ENCODE results near the gene SYTL4. TPM values are rescaled to one million over a fixed set of nuclear protein-coding genes. Genes with fewer than 3 reads are reported as not detected.

SYTL4 gene
- total and polyA plus RNA-seq, 2 donors: 0.94 to 2.1 TPM

GRCh38 chrX:100647739-100648138 lies 84.2 kb downstream of the SYTL4 start:
- H3K4me1 ChIP-seq (ENCODE audit: control insufficient read depth in 2 of 2, insufficient read depth in 2 of 2, low read length in 2 of 2): no peaks in the 10 kb centered on the region
- no peaks in the 10 kb centered on the region for H3K9me3 ChIP-seq (ENCODE audit: control insufficient read depth in 2 of 2, insufficient read depth in 1 of 2, low read length in 1 of 2)
- 88% methylated on average over 2 of the region's 2 CpGs for WGBS
- DNase-seq (ENCODE audit: low read depth in 6 of 9, low spot score in 9 of 9): no peak
- no peak overlapping the region for H3K27ac ChIP-seq (ENCODE audit: low read depth in 1 of 2, low read length in 1 of 2)
- H3K36me3 ChIP-seq (ENCODE audit: control insufficient read depth in 2 of 2, insufficient read depth in 2 of 2, low read length in 1 of 2): no peaks in the 10 kb centered on the region
- H3K4me3 ChIP-seq (ENCODE audit: low read length in 2 of 2): no peak overlapping the region
- no peaks in the 10 kb centered on the region for H3K27me3 ChIP-seq (ENCODE audit: control insufficient read depth in 2 of 2, insufficient read depth in 1 of 2, low read length in 1 of 2)

GRCh38 chrX:100647095-100647494 lies 84.8 kb downstream of the SYTL4 start:
- Histone ChIP-seq H3K4me3 (ENCODE audit: low read length in 2 of 2) (no peak overlapping the region), H3K27ac (ENCODE audit: low read depth in 1 of 2, low read length in 1 of 2) (no peak overlapping the region), H3K36me3 (ENCODE audit: control insufficient read depth in 2 of 2, insufficient read depth in 2 of 2, low read length in 1 of 2) (no peaks in the 10 kb centered on the region), H3K9me3 (ENCODE audit: control insufficient read depth in 2 of 2, insufficient read depth in 1 of 2, low read length in 1 of 2) (no peaks in the 10 kb centered on the region), H3K4me1 (ENCODE audit: control insufficient read depth in 2 of 2, insufficient read depth in 2 of 2, low read length in 2 of 2) (no peaks in the 10 kb centered on the region), H3K27me3 (ENCODE audit: control insufficient read depth in 2 of 2, insufficient read depth in 1 of 2, low read length in 1 of 2) (no peaks in the 10 kb centered on the region)
- no peak for DNase-seq (ENCODE audit: low read depth in 6 of 9, low spot score in 9 of 9)
- 65% methylated on average over 1 of the region's 1 CpG for WGBS

GRCh38 chrX:100645106-100645505 lies 86.8 kb downstream of the SYTL4 start:
- no peaks in the 10 kb centered on the region for H3K27me3 ChIP-seq (ENCODE audit: control insufficient read depth in 2 of 2, insufficient read depth in 1 of 2, low read length in 1 of 2)
- H3K4me1 ChIP-seq (ENCODE audit: control insufficient read depth in 2 of 2, insufficient read depth in 2 of 2, low read length in 2 of 2): no peaks in the 10 kb centered on the region
- no peak overlapping the region for H3K27ac ChIP-seq (ENCODE audit: low read depth in 1 of 2, low read length in 1 of 2)
- no peak for DNase-seq (ENCODE audit: low read depth in 6 of 9, low spot score in 9 of 9)
- no peaks in the 10 kb centered on the region for H3K9me3 ChIP-seq (ENCODE audit: control insufficient read depth in 2 of 2, insufficient read depth in 1 of 2, low read length in 1 of 2)
- 85% methylated on average over 4 of the region's 4 CpGs for WGBS
- no peaks in the 10 kb centered on the region for H3K36me3 ChIP-seq (ENCODE audit: control insufficient read depth in 2 of 2, insufficient read depth in 2 of 2, low read length in 1 of 2)
- no peak overlapping the region for H3K4me3 ChIP-seq (ENCODE audit: low read length in 2 of 2)

GRCh38 chrX:100643956-100644860 lies 87.7 kb downstream of the SYTL4 start, which contains the start of gene SRPX2:
Gene SRPX2, plus strand, starts transcription at chrX:100644199. Its CDS starts 2,124 bp downstream, at chrX:100646323.
- H3K9me3 ChIP-seq (ENCODE audit: control insufficient read depth in 2 of 2, insufficient read depth in 1 of 2, low read length in 1 of 2): no peaks in the 10 kb centered on the region
- no peaks in the 10 kb centered on the region for H3K4me1 ChIP-seq (ENCODE audit: control insufficient read depth in 2 of 2, insufficient read depth in 2 of 2, low read length in 2 of 2)
- H3K4me3 ChIP-seq (ENCODE audit: low read length in 2 of 2): no peak within 1 kb of the TSS
- H3K27me3 ChIP-seq (ENCODE audit: control insufficient read depth in 2 of 2, insufficient read depth in 1 of 2, low read length in 1 of 2): no peaks in the 10 kb centered on the region
- DNase-seq (ENCODE audit: low read depth in 6 of 9, low spot score in 9 of 9): no peak
- H3K36me3 ChIP-seq (ENCODE audit: control insufficient read depth in 2 of 2, insufficient read depth in 2 of 2, low read length in 1 of 2): no peaks in the 10 kb centered on the region
- WGBS: 88% methylated on average over 11 of the region's 11 CpGs
- H3K27ac ChIP-seq (ENCODE audit: low read depth in 1 of 2, low read length in 1 of 2): peak within 1 kb of the TSS in 1 of 2 donors; percentile 52

GRCh38 chrX:100643212-100643611 lies 88.7 kb downstream of the SYTL4 start:
- WGBS: 96% methylated on average over 11 of the region's 11 CpGs
- no peaks in the 10 kb centered on the region for H3K36me3 ChIP-seq (ENCODE audit: control insufficient read depth in 2 of 2, insufficient read depth in 2 of 2, low read length in 1 of 2)
- H3K27ac ChIP-seq (ENCODE audit: low read depth in 1 of 2, low read length in 1 of 2): no peak overlapping the region
- H3K9me3 ChIP-seq (ENCODE audit: control insufficient read depth in 2 of 2, insufficient read depth in 1 of 2, low read length in 1 of 2): no peaks in the 10 kb centered on the region
- no peak for DNase-seq (ENCODE audit: low read depth in 6 of 9, low spot score in 9 of 9)
- H3K27me3 ChIP-seq (ENCODE audit: control insufficient read depth in 2 of 2, insufficient read depth in 1 of 2, low read length in 1 of 2): no peaks in the 10 kb centered on the region
- no peak overlapping the region for H3K4me3 ChIP-seq (ENCODE audit: low read length in 2 of 2)
- H3K4me1 ChIP-seq (ENCODE audit: control insufficient read depth in 2 of 2, insufficient read depth in 2 of 2, low read length in 2 of 2): no peaks in the 10 kb centered on the region

GRCh38 chrX:100642290-100642689 lies 89.6 kb downstream of the SYTL4 start:
- H3K4me1 ChIP-seq (ENCODE audit: control insufficient read depth in 2 of 2, insufficient read depth in 2 of 2, low read length in 2 of 2): no peaks in the 10 kb centered on the region
- no peaks in the 10 kb centered on the region for H3K36me3 ChIP-seq (ENCODE audit: control insufficient read depth in 2 of 2, insufficient read depth in 2 of 2, low read length in 1 of 2)
- H3K9me3 ChIP-seq (ENCODE audit: control insufficient read depth in 2 of 2, insufficient read depth in 1 of 2, low read length in 1 of 2): no peaks in the 10 kb centered on the region
- no peak for DNase-seq (ENCODE audit: low read depth in 6 of 9, low spot score in 9 of 9)
- no peak overlapping the region for H3K4me3 ChIP-seq (ENCODE audit: low read length in 2 of 2)
- 90% methylated on average over 3 of the region's 3 CpGs for WGBS
- H3K27me3 ChIP-seq (ENCODE audit: control insufficient read depth in 2 of 2, insufficient read depth in 1 of 2, low read length in 1 of 2): no peaks in the 10 kb centered on the region
- H3K27ac ChIP-seq (ENCODE audit: low read depth in 1 of 2, low read length in 1 of 2): no peak overlapping the region

- Histone ChIP-seq H3K9me3 (ENCODE audit: control insufficient read depth in 2 of 2, insufficient read depth in 1 of 2, low read length in 1 of 2) (no peaks in the 10 kb centered on the region), H3K4me1 (ENCODE audit: control insufficient read depth in 2 of 2, insufficient read depth in 2 of 2, low read length in 2 of 2) (no peaks in the 10 kb centered on the region), H3K27ac (ENCODE audit: low read depth in 1 of 2, low read length in 1 of 2) (peak within 1 kb of the TSS in 1 of 2 donors; percentile 37), H3K36me3 (ENCODE audit: control insufficient read depth in 2 of 2, insufficient read depth in 2 of 2, low read length in 1 of 2) (no peaks in the 10 kb centered on the region), H3K27me3 (ENCODE audit: control insufficient read depth in 2 of 2, insufficient read depth in 1 of 2, low read length in 1 of 2) (peaks cover 0 to 7% of the 10 kb centered on the region in 2 donors), H3K4me3 (ENCODE audit: low read length in 2 of 2) (peak within 1 kb of the TSS; percentile 43 to 56)
- DNase-seq (ENCODE audit: low read depth in 6 of 9, low spot score in 9 of 9): peak; percentile 54 to 93 (median 77)
- WGBS: 12% methylated on average over 51 of the region's 51 CpGs
Observed at GRCh38 chrX:100636321-100636991, 95.5 kb downstream of the SYTL4 start, which contains the start of gene TSPAN6. Gene TSPAN6, minus strand, starts transcription at chrX:100636806. Its CDS starts 112 bp downstream, at chrX:100636694.

GRCh38 chrX:100635989-100636320 lies 96.0 kb downstream of the SYTL4 start:
- Histone ChIP-seq H3K36me3 (ENCODE audit: control insufficient read depth in 2 of 2, insufficient read depth in 2 of 2, low read length in 1 of 2) (no peaks in the 10 kb centered on the region), H3K27me3 (ENCODE audit: control insufficient read depth in 2 of 2, insufficient read depth in 1 of 2, low read length in 1 of 2) (peaks cover 0 to 7% of the 10 kb centered on the region in 2 donors), H3K4me3 (ENCODE audit: low read length in 2 of 2) (peak overlapping the region; percentile 43 to 56), H3K9me3 (ENCODE audit: control insufficient read depth in 2 of 2, insufficient read depth in 1 of 2, low read length in 1 of 2) (no peaks in the 10 kb centered on the region), H3K4me1 (ENCODE audit: control insufficient read depth in 2 of 2, insufficient read depth in 2 of 2, low read length in 2 of 2) (no peaks in the 10 kb centered on the region), H3K27ac (ENCODE audit: low read depth in 1 of 2, low read length in 1 of 2) (peak overlapping the region in 1 of 2 donors; percentile 37)
- DNase-seq (ENCODE audit: low read depth in 6 of 9, low spot score in 9 of 9): peak in 1 of 9 donors; percentile 2
- 73% methylated on average over 8 of the region's 8 CpGs for WGBS

GRCh38 chrX:100635040-100635439 lies 96.9 kb downstream of the SYTL4 start:
- Histone ChIP-seq H3K27ac (ENCODE audit: low read depth in 1 of 2, low read length in 1 of 2) (no peak overlapping the region), H3K36me3 (ENCODE audit: control insufficient read depth in 2 of 2, insufficient read depth in 2 of 2, low read length in 1 of 2) (no peaks in the 10 kb centered on the region), H3K4me3 (ENCODE audit: low read length in 2 of 2) (no peak overlapping the region), H3K27me3 (ENCODE audit: control insufficient read depth in 2 of 2, insufficient read depth in 1 of 2, low read length in 1 of 2) (peaks cover 0 to 7% of the 10 kb centered on the region in 2 donors), H3K4me1 (ENCODE audit: control insufficient read depth in 2 of 2, insufficient read depth in 2 of 2, low read length in 2 of 2) (no peaks in the 10 kb centered on the region), H3K9me3 (ENCODE audit: control insufficient read depth in 2 of 2, insufficient read depth in 1 of 2, low read length in 1 of 2) (no peaks in the 10 kb centered on the region)
- WGBS: 92% methylated on average over 5 of the region's 5 CpGs
- no peak for DNase-seq (ENCODE audit: low read depth in 6 of 9, low spot score in 9 of 9)

Measured in thymus (tissue), 11 donors.